ENCODE data around the gene AARS2. TPM values are rescaled to one million over a fixed set of nuclear protein-coding genes. Genes with fewer than 3 reads are reported as not detected.

AARS2 gene
- total and polyA plus RNA-seq, 2 of the 8 experiments (the other 6 are each of a cell fraction or from before 2014, with no cell fraction given), result 8.6 to 20.4 TPM

- Histone ChIP-seq H2AFZ (ENCODE audit: low read length) (no peak overlapping the region), H3K4me2 (ENCODE audit: insufficient read depth in 1 of 2, low read depth in 2 of 2, low read length in 2 of 2) (peak overlapping the region; percentile 25 to 60; a peak in 3 of 4 replicates)
Observed at GRCh38 chr6:44342052-44342451, 28.9 kb upstream of the AARS2 start.

More at GRCh38 chr6:44342052-44342451, 28.9 kb upstream of the AARS2 start:
- FAIRE-seq, result no peak
- no peaks in the 10 kb centered on the region for H3K79me2 ChIP-seq (ENCODE audit: control insufficient read depth in 1 of 2, insufficient read depth in 2 of 2, low read length in 2 of 2)
- H3K23me2 ChIP-seq (ENCODE audit: low read depth, low read length), result no peaks in the 10 kb centered on the region; the same call in 1 of the 2 replicates
- H2BK5ac ChIP-seq (ENCODE audit: low read depth, low read length), result no peak overlapping the region
- peaks cover 3 to 7% (median 6%) of the 10 kb centered on the region in 4 experiments; a peak in 5 of 7 replicates for H3K27me3 ChIP-seq (replicated peaks in 1 of 4; ENCODE audit: control insufficient read depth in 3 of 4, extremely low read depth in 1 of 4, insufficient read depth in 3 of 4, low read length in 3 of 4)
- no peaks in the 10 kb centered on the region for H3K9me3 ChIP-seq (ENCODE audit: insufficient read depth in 2 of 2, low read depth in 1 of 2, low read length in 1 of 2)
- 68% methylated on average over 6 of the region's 6 CpGs; no CpG with 5 or more reads in 1 of the 2 experiments for whole genome bisulfite sequencing, 2 experiments (ENCODE audit: extremely low coverage in 1 of 2, insufficient coverage in 1 of 2, insufficient read length in 1 of 2, insufficient replicate concordance in 2 of 2, low coverage in 1 of 2, low lambda C conversion rate in 2 of 2, missing lambda C conversion rate in 1 of 2)
- no peak overlapping the region for H3K56ac ChIP-seq (replicated peaks; ENCODE audit: insufficient read length, low read depth, low read length)
- H3K9ac ChIP-seq (replicated peaks in 1 of 4; ENCODE audit: extremely low read depth in 1 of 4, low read depth in 3 of 4, low read length in 3 of 4), result no peak overlapping the region
- H3K4ac ChIP-seq (replicated peaks; ENCODE audit: insufficient read length, low read depth, low read length), result no peak overlapping the region
- POLR2A ChIA-PET (ENCODE audit: partially characterized antibody), result interaction anchor here (0.6 to 2.5 kb wide), 7 partner anchors 13 to 94 kb away, joined by 3 to 10 read pairs (median 3); no protein-coding TSS in a partner anchor
- no peak overlapping the region for H4K91ac ChIP-seq (replicated peaks; ENCODE audit: insufficient read length, low read length)
- H3K14ac ChIP-seq (ENCODE audit: insufficient read length), result no peak overlapping the region
- peak overlapping the region in 3 of 4 experiments; percentile 23 to 43 (median 32); a peak in 4 of 8 replicates for H3K4me3 ChIP-seq (ENCODE audit: extremely low read depth in 1 of 4, insufficient read depth in 2 of 4, low read depth in 3 of 4, low read length in 4 of 4)
- H4K5ac ChIP-seq (ENCODE audit: insufficient read length, low read depth, low read length), result no peak overlapping the region
- DNase-seq (ENCODE audit: low read depth in 1 of 2, low spot score in 2 of 2), result no peak
- H2BK120ac ChIP-seq (replicated peaks; ENCODE audit: low read depth, low read length), result no peak overlapping the region
- H4K8ac ChIP-seq (ENCODE audit: extremely low read depth, insufficient read depth, low read length), result peak overlapping the region; percentile 28; the same call in 1 of the 2 replicates
- no peak overlapping the region for H2AK5ac ChIP-seq (ENCODE audit: low read depth, low read length)
- H2BK12ac ChIP-seq (ENCODE audit: low read depth, low read length), result no peak overlapping the region
- TF ChIP-seq JUN (IDR thresholded peaks at IDR 0.05; ENCODE audit: low read depth, low read length) (no peak), CREB1 (IDR thresholded peaks at IDR 0.05) (no peak), E2F6 (IDR thresholded peaks at IDR 0.05) (no peak), BCL11A (IDR thresholded peaks at IDR 0.05; ENCODE audit: low read depth in 2 of 2, low read length in 2 of 2) (no peak), CTBP2 (IDR thresholded peaks at IDR 0.05; ENCODE audit: borderline replicate concordance, insufficient read depth, insufficient read length, low read length) (no peak), SRF (IDR thresholded peaks at IDR 0.05; ENCODE audit: low read depth, low read length) (no peak), TBP (IDR thresholded peaks at IDR 0.05; ENCODE audit: low read depth, low read length) (no peak)
- no peaks in the 10 kb centered on the region for H4K20me1 ChIP-seq (replicated peaks in 1 of 2; ENCODE audit: control insufficient read depth in 1 of 2, insufficient read depth in 2 of 2, low read length in 2 of 2)
- no peak overlapping the region for H2BK20ac ChIP-seq (ENCODE audit: low read length)
- no peaks in the 10 kb centered on the region for H3K36me3 ChIP-seq (ENCODE audit: control insufficient read depth in 2 of 4, insufficient read depth in 4 of 4, low read length in 3 of 4)
- no peak overlapping the region for H3K18ac ChIP-seq (ENCODE audit: extremely low read depth, low read length)
- H3K23ac ChIP-seq (ENCODE audit: insufficient read length), result no peak overlapping the region
- CTCF ChIA-PET (ENCODE audit: partially characterized antibody), result interaction anchor here (0.8 to 5.8 kb wide), 9 partner anchors 25 to 244 kb away, joined by 3 to 37 read pairs (median 4); partner anchors contain the start of gene AARS2
- no peaks in the 10 kb centered on the region for H3K79me1 ChIP-seq (ENCODE audit: low read depth, low read length)
- H3K27ac ChIP-seq (ENCODE audit: low read depth, low read length), result no peak overlapping the region
- no peak overlapping the region for H2BK15ac ChIP-seq (ENCODE audit: low read length)
- H3K4me1 ChIP-seq (replicated peaks in 1 of 4; ENCODE audit: control insufficient read depth in 3 of 4, insufficient read depth in 4 of 4, low read length in 3 of 4), result no peaks in the 10 kb centered on the region; a peak in 1 of 7 replicates
